Hindlimb muscle (tissue), 1 donor: Measurements from ENCODE around the gene IPO4. TPM values are rescaled to one million over a fixed set of nuclear protein-coding genes. Genes with fewer than 3 reads are reported as not detected.
A peak's percentile ranks its signal among the peaks of the same experiment; 100 is the strongest.
"Not testable (repeated sequence)": the region's sequence is repeated elsewhere in the genome, so short reads cannot be mapped to it uniquely, and the experiment has no call there.

Experiments used
- DNase-seq: peaks from one replicate; pipeline ENCODE4 v3.0.0-alpha.2; 2013
- polyA plus RNA-seq: library from polyadenylated mRNA; unstranded; fragments of 120-200 nt; gene quantifications from one replicate; pipeline ENCODE4 v1.2.1, GENCODE V29; 2013; ENCODE audit not compliant: insufficient read length

The IPO4 gene
- polyA plus RNA-seq, 1 donor, result 33.5 TPM

DNA sequence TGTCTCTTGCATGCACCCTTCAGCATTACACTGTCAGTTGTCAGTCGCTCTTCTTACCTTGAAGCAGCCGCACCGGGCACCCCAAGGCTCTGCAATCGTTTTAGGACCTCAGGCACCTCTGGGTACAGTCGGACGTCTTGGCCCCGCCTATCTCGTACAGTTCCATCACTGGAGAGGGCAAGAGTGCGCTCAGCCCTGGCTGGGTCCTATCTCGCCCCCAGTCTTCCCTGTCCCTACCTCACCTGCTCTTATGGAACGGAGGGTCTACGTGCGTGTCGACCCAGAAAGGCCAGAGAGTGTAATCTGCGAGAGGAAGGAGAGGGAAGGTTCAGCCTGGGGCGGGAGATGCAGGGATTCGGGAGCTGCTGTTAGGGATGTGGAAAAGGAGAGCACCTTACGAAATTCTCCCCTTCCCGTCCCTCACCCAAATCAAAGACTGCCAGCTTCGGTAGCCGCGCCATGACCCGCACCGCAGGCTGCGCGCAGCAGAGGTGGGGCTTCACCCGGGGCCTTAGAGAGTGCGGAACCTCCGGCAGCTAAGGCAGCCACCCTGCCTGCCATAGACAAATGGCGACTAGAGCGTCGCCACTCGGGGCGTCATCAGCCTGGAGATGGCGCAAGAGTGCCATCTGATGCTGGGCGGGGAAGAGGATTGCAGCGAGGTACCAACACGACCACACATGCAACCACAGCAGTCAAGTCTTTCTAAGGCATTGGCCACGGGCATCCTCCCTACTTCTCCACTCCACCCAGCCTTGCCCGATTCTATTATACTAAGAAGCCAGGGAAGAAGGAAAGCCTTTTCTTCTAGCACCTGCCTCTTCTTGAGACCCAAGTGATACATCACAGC is 27.1 kb upstream of the IPO4 start, which contains the start of gene MDP1:
MDP1 (minus strand) TSS at position 572 of the 850 bp plus-strand sequence; CDS start at position 461, 111 bp downstream.
- peak; percentile 90 for DNase-seq

DNA sequence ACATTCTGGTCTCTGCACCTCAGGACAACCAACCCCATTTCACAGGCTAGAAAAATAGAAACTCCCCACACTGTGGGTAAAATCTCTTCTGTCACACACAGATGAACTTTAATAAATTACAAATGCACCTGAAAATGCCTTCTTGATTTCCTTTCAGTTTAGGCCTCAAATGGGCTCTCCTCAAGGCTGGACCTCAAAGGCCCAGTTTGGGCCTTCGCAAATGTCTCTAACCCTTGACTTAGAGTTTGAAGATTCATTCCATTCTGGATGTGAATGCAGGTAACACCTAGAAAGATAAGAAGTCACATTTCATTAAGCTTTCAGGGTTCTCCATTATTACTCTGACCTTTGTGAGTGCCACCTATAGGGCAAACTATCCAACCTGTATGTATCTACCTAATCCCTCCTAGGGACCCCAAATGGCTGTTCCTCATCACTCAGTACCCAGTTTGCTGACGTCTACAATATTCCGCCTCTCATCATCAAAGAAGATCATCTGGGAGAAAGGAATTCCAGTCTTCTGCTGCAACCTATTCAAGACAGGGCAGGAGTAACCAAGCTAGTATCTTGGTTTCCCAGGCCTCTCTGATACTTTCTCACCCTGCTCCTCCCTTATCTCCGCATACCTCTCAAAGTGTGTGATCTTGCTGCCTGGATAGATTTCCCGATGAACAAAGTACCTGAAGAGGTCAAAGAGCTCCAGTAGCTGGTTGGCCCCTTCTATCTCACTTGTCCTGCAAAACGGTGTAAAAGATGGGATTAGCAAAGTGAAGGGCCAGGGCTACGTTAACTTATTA is 25.4 kb upstream of the IPO4 start:
- no peak for DNase-seq

DNA sequence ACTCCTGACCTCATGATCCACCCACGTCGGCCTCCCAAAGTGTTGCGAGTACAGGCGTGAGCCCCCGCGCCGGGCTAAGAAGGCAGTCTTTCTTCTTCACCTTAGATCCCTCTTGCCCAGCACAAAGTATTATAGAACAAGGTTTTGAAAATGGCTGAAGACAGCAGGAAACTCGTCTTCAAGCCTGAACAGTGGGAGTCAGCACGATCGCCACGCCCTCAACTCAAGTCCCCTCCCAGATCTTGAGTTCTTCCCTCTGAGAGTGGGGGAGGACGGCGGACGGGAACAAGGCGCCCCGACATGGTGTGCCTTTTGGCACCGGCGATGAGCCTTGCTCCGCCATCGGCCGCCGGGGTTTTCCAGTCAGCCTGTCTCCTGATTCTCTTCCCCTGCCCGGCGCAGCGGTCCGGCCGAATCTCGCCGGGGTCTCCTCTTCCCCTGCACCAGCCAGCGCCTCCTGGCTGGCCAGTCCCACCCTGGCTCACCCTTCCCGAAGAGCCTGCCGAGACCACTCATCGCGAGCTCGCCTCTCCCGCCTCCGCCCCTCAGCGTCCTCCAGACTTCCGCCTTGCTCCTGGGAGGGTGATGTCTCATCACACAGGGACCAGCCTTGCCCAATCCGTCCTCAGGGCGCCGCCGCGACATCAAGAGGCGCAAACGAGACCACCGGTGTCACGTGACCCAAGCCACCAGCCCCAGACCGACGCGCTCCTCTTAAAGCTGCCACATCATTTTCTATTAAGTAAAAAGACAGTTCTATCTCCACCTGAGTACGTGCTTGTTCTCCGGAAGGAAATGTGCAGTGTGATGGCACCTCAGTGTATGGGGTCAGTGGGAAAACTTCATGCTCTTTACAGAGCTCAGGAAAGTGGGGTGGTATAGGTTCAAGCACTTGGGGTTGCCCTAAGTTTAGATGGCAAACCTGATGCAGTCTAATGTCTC is 24.6 kb upstream of the IPO4 start, which contains the start of gene CHMP4A:
CHMP4A (minus strand) TSS at position 565 of the 942 bp plus-strand sequence; CDS start at position 516, 49 bp downstream.
- peak; percentile 96 for DNase-seq

DNA sequence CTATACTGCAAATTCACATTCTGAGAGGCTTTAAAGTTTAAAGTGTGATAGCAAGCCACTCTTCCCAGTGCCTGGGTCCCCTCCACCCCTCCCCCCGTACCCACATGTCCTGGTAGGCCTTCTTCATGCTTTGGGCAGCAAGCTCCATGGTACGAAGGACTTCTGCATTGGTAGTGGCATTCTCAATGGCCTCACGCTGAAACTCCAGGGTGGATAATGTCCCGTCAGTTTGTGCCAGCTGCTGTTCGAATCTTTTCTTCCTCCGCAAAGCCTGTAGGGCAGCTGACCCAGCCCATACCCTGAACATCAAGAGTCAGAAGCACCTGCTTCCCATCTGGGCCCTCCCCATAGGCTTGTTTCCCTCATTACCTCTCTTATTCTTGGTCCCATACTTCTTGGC is 22.7 kb upstream of the IPO4 start:
- DNase-seq, result no peak

DNA sequence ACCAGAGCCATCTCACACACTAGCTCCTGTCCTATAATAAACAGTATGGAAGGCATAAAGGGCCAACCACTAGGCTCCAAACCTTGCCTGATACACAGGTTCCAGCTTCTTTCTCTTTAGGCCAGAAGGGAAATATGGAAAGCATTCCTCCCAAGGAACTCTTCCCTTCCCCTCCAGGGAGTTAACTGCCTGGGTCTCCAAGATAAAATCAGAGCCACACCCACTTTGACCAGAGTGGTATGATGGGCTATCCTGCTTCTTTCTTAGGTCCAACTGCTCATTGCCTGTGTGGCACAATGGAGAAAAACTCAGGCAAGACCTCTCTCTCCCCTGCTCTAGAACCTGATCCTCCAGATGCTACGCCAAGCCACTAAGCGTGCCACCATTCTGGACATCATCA is 19.0 kb upstream of the IPO4 start:
- DNase-seq, result no peak

DNA sequence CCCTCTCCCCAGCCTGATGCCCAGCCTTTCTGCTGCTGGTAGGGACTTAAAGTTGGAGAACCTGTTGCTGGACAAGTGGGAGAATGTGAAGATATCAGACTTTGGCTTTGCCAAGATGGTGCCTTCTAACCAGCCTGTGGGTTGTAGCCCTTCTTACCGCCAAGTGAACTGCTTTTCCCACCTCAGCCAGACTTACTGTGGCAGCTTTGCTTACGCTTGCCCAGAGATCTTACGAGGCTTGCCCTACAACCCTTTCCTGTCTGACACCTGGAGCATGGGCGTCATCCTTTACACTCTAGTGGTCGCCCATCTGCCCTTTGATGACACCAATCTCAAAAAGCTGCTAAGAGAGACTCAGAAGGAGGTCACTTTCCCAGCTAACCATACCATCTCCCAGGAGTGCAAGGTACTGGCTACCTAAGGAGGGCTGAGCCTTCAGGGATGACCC is 18.5 kb upstream of the IPO4 start:
- DNase-seq, result no peak

DNA sequence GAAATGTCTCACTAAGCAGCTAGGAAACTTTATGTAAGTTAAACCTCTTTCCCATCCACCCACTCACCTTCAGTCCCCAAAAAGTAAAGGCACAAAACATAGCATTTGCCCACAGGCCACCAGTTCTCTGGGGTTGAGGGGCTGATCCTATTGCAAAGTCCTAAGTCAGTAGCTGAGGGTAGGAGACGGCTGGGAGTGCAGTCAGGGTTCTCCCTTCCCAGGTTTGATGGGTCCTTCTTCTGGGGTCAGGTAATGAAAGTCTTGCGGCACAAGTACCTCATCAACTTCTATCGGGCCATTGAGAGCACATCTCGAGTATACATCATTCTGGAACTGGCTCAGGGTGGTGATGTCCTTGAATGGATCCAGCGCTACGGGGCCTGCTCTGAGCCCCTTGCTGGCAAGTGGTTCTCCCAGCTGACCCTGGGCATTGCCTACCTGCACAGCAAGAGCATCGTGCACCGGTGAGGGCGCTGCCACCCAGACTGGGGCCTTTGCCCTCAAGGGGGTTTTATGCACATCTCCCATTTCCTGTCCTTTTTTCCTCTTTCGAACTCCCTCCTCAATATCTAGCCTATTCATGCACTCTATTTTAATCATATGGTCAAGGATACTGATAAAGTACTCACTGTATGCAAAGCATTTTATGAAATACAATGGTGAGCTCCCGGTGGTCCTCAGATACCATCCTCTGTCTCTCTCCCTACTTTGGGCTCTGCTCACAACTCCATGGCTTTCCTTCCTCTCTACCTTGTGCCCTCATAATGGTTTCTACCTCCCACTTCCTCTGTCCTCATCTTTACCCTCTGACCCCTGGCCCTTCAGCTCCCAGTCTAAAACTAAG is 17.9 kb upstream of the IPO4 start:
- no peak for DNase-seq

DNA sequence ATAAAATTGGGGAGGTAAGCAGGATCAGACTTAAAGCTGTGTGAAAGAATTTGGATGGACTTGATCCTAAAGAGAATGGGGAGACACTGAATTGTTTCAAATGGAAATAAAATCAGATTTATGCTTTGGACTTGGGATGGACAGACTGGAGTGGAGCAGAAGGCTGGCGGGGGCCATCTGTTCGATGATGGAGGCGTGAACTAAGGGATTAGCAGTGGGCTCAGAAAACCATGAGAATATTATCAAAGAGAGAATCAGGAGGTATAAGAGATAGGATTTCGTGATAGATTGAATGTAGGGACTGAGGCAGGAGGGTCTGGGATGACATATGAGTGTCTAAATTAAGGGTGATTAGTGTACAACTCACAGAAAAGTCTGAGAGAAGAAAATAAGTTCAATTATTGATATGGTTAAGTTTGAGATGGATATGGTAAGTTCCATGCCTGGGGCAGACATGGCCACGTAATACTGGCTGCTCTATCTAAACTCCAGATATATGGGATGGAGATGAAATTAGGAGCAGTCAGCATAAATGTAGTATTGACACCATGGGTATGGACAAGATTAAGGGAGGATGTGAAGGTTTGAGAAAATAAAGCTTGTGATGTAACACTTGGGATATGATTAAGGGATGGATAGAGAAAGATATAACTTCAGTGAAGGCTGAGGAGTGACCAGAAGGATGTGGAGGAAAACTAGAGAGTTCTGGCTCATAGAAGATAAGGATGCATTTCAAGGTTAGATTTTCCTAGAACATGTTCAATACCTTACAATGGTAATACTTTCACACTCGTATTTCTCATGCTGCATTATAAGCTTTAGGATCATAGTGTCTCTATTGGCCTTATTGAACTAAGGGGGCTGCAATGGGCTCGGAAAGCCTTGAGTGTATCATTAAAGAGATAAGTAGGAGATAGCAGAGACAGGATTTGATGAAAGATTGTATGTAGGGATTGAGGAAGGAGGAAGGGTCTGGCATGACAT is 15.8 kb upstream of the IPO4 start:
- DNase-seq, result no peak

DNA sequence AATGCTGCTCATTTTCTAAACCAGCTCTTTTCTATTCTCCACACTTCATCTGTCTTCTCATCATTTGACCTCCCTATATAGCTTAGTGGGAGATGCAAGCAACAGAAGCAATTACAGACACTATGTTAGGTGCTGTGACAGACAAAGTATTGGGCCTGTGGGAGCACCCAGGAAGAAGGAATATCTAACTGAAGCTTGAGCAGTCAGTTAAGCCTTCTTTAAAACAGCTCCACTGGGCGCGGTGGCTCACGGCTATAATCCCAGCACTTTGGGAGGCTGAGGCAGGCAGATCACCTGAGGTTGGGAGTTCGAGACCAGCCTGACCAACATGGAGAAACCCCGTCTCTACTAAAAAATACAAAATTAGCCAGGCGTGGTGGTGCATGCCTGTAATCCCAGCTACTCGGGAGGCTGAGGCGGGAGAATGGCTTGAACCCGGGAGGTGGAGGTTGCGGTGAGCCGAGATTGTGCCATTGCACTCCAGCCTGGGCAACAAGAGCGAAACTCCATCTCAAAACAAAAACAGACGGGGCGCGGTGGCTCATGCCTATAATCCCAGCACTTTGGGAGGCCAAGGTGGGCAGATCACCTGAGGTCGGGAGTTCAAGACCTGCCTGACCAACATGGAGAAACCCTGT is 14.8 kb upstream of the IPO4 start:
- not testable (repeated sequence) for DNase-seq

DNA sequence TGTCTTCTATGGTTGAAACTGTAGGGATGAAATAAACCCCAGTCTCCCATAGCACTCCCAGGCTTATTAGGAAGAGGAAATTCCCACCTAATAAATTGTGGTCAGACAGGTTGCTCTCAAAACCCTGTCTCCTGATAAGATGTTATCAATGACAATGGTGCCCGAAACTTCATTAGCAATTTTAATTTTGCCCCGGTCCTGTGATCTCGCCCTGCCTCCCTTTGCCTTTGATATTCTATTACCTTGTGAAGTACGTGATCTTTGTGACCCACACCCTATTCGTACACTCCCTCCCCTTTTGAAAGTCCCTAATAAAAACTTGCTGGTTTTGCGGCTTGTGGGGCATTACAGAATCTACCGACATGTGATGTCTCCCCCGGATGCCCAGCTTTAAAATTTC is 13.9 kb upstream of the IPO4 start:
- not testable (repeated sequence) for DNase-seq

DNA sequence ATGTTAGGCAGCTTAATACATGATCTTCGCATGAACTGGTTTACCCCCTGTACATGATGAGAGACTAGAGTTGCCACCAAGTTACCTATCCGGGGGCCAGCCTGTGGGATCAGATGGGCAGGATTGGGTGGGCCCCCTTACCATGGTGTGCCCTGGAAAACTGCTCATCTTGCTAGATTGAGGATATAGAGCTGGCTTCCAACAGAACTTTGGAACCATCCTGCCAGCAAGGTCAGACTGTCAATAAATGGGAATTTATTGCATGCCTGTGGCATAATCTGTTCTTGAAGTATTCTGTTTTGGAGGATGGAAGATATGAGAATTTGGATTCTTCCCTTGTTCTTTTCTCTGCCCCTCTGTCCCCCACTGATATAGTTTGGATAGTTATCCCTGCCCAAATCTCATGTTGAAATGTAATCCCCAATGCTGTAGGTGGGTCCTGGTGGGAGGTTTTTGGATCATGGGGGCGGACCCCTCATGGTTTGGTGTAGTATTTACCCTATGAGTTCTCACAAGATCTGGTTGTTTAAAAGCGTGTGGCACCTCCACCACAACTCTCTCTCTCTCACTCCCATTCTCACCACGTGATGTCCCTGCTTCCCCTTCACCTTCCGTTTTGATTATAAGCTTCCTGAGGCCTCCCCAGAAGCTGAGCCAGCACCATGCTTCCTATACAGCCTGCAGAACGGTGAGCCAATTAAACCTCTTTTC is 10.4 kb upstream of the IPO4 start:
- no peak for DNase-seq

DNA sequence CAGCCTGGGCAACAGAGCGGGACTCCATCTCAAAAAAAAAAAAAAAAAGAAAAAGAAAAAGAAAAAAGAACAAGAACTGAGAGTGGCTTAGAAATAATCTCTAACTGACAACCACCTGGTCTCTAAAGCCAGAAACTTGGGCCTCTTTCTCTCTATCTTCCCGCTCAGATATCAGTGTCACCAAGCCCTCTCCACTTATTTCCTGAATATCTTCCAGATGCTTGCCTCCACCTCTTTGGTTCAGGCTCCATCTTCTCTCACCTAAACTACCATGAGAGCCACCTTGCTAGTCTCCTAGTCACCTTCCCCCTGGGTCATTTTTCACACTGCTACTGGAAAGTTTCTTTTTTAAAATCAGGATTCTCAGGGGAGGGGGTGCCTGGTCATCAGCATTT is 8.4 kb upstream of the IPO4 start:
- no peak for DNase-seq

DNA sequence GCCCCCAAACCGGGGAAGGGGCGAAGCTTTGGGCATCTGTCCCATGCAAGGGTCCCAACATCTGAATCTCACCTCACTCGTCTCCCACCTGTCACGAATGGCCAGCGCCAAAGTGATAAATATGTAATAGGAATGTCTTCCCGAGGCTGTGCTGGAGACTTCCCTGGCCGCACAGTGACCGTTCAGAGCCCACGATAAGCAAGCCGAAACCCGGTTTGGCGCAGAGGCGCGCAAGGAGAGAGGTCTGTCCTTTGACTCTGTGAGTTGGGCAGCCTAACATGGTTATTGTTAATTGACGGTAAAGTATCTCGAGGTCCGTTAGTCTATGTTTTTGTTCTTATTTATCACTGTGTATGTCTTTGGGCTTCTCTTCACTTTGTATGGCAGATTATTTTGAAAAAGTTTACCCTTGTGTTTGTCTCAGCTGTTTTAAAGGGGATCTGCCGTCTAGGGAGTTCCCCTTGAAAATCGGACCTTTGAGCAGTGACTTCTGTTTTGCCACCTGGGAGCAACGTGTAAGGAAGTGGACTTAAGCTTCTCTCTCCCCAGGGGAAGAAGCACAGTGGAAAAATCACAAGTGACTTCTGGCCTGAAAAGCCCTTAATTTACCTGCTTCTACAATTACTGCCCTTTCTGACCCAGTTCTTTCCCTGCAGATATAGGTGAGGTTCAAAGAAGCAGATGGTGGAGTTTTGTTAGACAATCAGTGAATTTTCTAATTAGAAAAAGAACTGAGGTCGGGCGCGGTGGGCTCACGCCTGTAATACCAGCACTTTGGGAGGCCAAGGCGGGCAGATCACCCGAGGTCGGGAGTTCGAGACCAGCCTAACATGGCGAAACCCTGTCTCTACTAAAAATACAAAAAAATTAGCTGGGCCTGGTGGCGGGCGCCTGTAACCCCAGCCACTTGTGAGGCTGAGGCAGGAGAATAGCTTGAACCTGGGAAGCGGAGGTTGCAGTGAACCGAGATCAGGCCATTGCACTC is 7.7 kb upstream of the IPO4 start:
- DNase-seq, result no peak

DNA sequence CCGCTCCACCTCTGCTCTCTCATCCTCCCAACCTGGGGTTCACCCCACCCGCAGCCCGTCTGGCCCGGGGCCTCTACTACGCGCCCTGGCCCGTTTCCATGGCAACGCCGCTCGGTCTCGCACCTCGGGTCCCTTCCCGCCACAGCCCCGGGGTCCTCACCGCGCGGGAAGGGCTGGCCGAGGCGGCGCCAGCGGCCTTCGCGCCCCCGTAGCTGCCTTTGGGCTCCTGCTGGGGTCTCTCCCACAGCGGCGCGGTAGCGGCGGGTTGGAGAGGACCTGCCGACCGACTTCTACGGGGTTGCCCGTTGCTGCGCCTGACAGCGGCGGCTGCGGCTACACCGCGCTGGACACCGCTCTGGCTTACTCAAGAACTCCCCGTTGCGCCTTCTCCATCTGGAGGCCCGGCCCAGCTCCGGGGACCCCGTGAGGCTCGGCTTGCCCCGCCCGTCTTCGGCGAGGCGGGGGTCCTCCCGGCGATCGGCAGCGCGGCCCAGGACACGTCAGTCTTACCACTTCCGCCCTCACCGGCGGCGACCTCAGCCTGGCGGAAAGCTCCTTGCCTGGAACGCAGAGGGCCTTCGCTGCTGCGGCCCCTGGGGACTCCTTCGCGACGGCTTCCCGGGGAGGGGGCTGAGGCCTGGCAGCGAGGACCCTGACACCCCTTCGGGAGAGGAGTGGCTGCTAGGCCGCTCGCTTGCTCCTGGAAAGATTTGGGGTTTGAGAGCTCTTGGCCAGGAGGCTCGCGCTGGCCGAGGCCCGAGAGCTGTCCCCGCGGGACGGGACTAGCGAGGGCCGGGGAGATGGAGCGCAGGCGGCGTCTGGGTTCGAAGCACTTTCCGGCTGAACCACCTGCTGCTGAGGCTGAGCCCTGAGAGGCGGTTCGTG is 6.8 kb upstream of the IPO4 start, which contains the start of gene TM9SF1:
TM9SF1 (minus strand) TSS at position 256 of the 885 bp plus-strand sequence. CDS start 422 bp downstream, outside the sequence.
- DNase-seq, result peak; percentile 93

DNA sequence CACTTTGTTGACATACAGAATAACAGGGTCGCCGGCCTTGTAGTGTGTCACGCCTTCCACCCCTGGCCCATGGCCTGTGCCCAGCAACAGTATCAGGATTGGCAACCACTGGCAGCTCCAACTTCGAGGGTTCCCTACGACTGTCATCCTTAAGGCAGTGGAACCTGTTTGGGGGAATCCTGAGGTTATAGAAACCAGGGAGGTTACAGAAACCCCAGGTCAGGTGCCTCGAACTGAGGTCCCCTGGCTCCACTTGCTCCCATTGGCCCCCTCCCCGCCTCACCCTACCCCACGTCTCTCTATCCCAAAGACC is 6.2 kb upstream of the IPO4 start:
- no peak for DNase-seq

DNA sequence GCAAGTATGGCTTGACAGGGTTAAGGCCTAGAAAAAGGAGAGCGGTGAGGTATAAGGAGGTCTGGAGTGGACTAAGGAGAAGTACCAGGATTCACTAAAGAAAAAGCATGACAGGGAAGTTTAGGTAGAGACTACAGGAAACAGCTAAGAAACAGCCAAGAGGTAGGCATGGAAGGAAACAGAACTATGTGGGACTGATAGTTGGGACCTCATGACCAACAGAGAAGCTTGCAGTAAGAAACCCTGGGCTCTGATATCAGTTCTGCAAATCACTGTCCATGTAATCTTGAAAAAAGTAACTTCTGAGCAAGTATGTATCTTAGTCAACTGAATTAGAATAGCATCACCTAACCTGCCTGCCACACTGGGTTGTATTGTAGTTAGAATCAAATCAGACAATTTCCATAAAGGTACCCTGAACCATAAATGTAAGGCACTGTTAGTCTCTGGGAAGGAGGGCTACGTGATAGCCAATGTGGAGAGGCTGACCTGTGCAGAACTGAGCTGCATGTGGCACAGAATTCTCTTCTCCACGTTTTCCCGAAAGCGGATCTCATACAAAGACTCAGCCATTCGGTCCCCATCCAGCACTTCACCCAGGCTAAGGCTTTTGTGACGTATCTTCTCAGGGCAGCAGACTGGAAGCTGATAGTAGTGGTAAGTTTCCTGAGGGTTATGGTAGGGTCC is 5.7 kb upstream of the IPO4 start:
- no peak for DNase-seq
